HG02571 (cell line): Measurements from ENCODE around the gene COQ9.
"Not testable (repeated sequence)": the region's sequence is repeated elsewhere in the genome, so short reads cannot be mapped to it uniquely, and the experiment has no call there.

Experiments
- ATAC-seq: cut with Tn5 transposase; IDR thresholded peaks from one replicate; pipeline ENCODE4 v1.9.1; 2021; ENCODE audit warnings: mild to moderate bottlenecking, moderate library complexity; ENCODE audit not compliant: unreplicated experiment

The COQ9 gene

GRCh38 chr16:57484515-57485005 lies 37.3 kb downstream of the COQ9 start:
- ATAC-seq: no peak

- ATAC-seq: no peak
Observed at GRCh38 chr16:57485091-57485915, 38.0 kb downstream of the COQ9 start.

- ATAC-seq: peak; percentile 79
Observed at GRCh38 chr16:57485916-57486857, 38.9 kb downstream of the COQ9 start, which contains the start of gene DOK4. Gene DOK4, minus strand, starts transcription at chr16:57486493. Its CDS starts 6,986 bp downstream, at chr16:57479507.

GRCh38 chr16:57486858-57487834 lies 39.9 kb downstream of the COQ9 start:
- ATAC-seq: no peak

GRCh38 chr16:57489229-57489628 lies 42.0 kb downstream of the COQ9 start:
- ATAC-seq: no peak

- ATAC-seq: no peak
Observed at GRCh38 chr16:57493767-57494166, 46.5 kb downstream of the COQ9 start.

- no peak for ATAC-seq
Observed at GRCh38 chr16:57497121-57497520, 49.8 kb downstream of the COQ9 start.

- ATAC-seq: no peak
Observed at GRCh38 chr16:57498031-57498430, 50.8 kb downstream of the COQ9 start.

GRCh38 chr16:57499941-57500340 lies 52.7 kb downstream of the COQ9 start:
- not testable (repeated sequence) for ATAC-seq

- ATAC-seq: no peak
Observed at GRCh38 chr16:57500578-57501111, 53.4 kb downstream of the COQ9 start.

GRCh38 chr16:57501492-57501891 lies 54.2 kb downstream of the COQ9 start:
- no peak for ATAC-seq

- no peak for ATAC-seq
Observed at GRCh38 chr16:57502048-57502775, 54.9 kb downstream of the COQ9 start.

GRCh38 chr16:57503366-57503765 lies 56.1 kb downstream of the COQ9 start:
- no peak for ATAC-seq

GRCh38 chr16:57504001-57504400 lies 56.7 kb downstream of the COQ9 start:
- ATAC-seq: no peak

GRCh38 chr16:57504491-57504890 lies 57.2 kb downstream of the COQ9 start:
- no peak for ATAC-seq

- ATAC-seq: no peak
Observed at GRCh38 chr16:57505169-57505568, 57.9 kb downstream of the COQ9 start.

GRCh38 chr16:57507136-57508034 lies 60.1 kb downstream of the COQ9 start:
- no peak for ATAC-seq

- no peak for ATAC-seq
Observed at GRCh38 chr16:57508035-57508425, 60.8 kb downstream of the COQ9 start.
